HEK293T (cell line): Measurements from ENCODE around the gene SERPINB6.
A peak's percentile ranks its signal among the peaks of the same experiment; 100 is the strongest.
"Not testable (repeated sequence)": the region's sequence is repeated elsewhere in the genome, so short reads cannot be mapped to it uniquely, and the experiment has no call there.

Source experiments
- CTCF ChIA-PET: fragments of 350-600 bp; formaldehyde crosslinking; extraction: SDS; loops from one replicate; lab custom pipeline; 2021; ENCODE audit warnings: antibody characterized with exemption, inconsistent platforms; lab: Yijun Ruan, JAX
- POLR2A ChIA-PET: fragments of 350-600 bp; formaldehyde crosslinking; extraction: SDS; loops from one replicate; lab custom pipeline; 2020; ENCODE audit warnings: antibody characterized with exemption, inconsistent platforms; lab: Yijun Ruan, JAX
- DNase-seq: peaks from one replicate; pipeline ENCODE4 v3.0.0; 2012; ENCODE audit warnings: mixed read lengths; ENCODE audit errors: extremely low spot score
- ARNT ChIP-seq: fragments of 450-650 bp; IDR thresholded peaks from 2 replicates; pipeline ENCODE4 v1.6.1; 2017; ENCODE audit warnings: mild to moderate bottlenecking
- BHLHE40 ChIP-seq: fragments of 450-650 bp; IDR thresholded peaks from 2 replicates; pipeline ENCODE4 v1.6.1; 2016; ENCODE audit warnings: mild to moderate bottlenecking, moderate library complexity, borderline replicate concordance
- CTBP1 ChIP-seq: fragments of 450-650 bp; IDR thresholded peaks from 2 replicates; pipeline ENCODE4 v1.6.1; 2016; ENCODE audit warnings: borderline replicate concordance
- ELF4 ChIP-seq: fragments of 450-650 bp; IDR thresholded peaks from 2 replicates; pipeline ENCODE4 v1.6.1; 2017; ENCODE audit warnings: antibody characterized with exemption
- FOXA1 ChIP-seq: fragments of 450-650 bp; IDR thresholded peaks from 2 replicates; pipeline ENCODE4 v1.6.1; 2016; ENCODE audit warnings: mild to moderate bottlenecking
- FOXK2 ChIP-seq: fragments of 450-650 bp; IDR thresholded peaks from 2 replicates; pipeline ENCODE4 v1.6.1; 2016; ENCODE audit warnings: mild to moderate bottlenecking
- FOXM1 ChIP-seq: fragments of 450-650 bp; IDR thresholded peaks from 2 replicates; pipeline ENCODE4 v1.6.1; 2017; ENCODE audit warnings: mild to moderate bottlenecking, borderline replicate concordance
- HDGF ChIP-seq: fragments of 450-650 bp; IDR thresholded peaks from 2 replicates; pipeline ENCODE4 v1.6.1; 2017; ENCODE audit warnings: antibody characterized with exemption, borderline replicate concordance
- L3MBTL2 ChIP-seq: fragments of 450-650 bp; conservative IDR thresholded peaks from 2 replicates; pipeline ENCODE4 v1.6.1; 2016; ENCODE audit warnings: mild to moderate bottlenecking
- LEF1 ChIP-seq: fragments of 450-650 bp; IDR thresholded peaks from 2 replicates; pipeline ENCODE4 v1.6.1; 2017; ENCODE audit warnings: mild to moderate bottlenecking, borderline replicate concordance
- NFRKB ChIP-seq: fragments of 450-650 bp; IDR thresholded peaks from 2 replicates; pipeline ENCODE4 v1.6.1; 2016; ENCODE audit warnings: mild to moderate bottlenecking, moderate library complexity
- SP1 ChIP-seq: fragments of 450-650 bp; IDR thresholded peaks from 2 replicates; pipeline ENCODE4 v1.6.1; 2017
- SUZ12 ChIP-seq: fragments of 450-650 bp; IDR thresholded peaks from 2 replicates; pipeline ENCODE4 v1.6.1; 2016; ENCODE audit warnings: mild to moderate bottlenecking
- TARDBP ChIP-seq: fragments of 450-650 bp; IDR thresholded peaks from 2 replicates; pipeline ENCODE4 v1.6.1; 2016
- ZNF384 ChIP-seq: fragments of 450-650 bp; IDR thresholded peaks from 2 replicates; pipeline ENCODE4 v1.6.1; 2016
- TF ChIP-seq, protein P1 (sequence below): fragments of 450-650 bp; IDR thresholded peaks from 2 replicates; pipeline ENCODE4 v1.6.1; 2016

Gene SERPINB6

DNA sequence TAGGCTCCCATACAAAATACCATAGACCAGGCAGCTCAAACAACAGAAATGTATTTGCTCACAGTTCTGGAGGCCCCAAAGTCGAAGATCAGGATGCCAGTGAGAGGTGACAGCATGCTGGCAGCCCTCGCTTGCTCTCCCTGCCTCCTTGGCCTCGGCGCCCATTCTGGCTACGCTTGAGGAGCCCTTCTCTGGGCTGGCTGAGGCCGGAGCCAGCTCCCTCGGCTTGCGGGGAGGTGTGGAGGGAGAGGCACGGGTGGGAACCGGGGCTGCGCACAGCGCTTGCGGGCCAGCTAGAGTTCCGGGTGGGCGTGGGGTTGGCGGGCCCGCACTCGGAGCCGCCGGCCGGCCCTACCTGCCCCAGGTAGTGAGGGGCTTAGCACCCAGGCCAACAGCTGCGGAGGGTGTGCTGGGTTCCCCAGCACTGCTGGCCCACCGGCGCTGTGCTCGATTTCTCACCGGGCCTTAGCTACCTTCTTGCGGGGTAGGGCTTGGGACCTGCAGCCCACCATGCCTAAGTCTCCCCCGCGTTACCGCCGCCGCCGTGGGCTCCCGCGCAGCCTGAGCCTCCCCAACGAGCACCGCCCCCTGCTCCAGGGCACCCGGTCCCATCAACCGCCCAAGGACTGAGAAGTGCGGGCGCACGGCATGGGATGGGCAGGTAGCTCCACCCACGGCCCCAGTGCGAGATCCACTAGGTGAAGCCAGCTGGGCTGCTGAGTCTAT, 35.6 kb downstream of the SERPINB6 start:
- TF ChIP-seq NFRKB (no peak), TARDBP (no peak), LEF1 (no peak), L3MBTL2 (no peak), BHLHE40 (no peak), SP1 (no peak), ELF4 (no peak), HDGF (no peak)
- TF ChIP-seq, protein P1, sequence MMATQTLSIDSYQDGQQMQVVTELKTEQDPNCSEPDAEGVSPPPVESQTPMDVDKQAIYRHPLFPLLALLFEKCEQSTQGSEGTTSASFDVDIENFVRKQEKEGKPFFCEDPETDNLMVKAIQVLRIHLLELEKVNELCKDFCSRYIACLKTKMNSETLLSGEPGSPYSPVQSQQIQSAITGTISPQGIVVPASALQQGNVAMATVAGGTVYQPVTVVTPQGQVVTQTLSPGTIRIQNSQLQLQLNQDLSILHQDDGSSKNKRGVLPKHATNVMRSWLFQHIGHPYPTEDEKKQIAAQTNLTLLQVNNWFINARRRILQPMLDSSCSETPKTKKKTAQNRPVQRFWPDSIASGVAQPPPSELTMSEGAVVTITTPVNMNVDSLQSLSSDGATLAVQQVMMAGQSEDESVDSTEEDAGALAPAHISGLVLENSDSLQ, result no peak
- DNase-seq, result no peak
- ChIA-PET POLR2A (interaction anchor here (1.2 kb wide), 1 partner anchor 94 kb away, joined by 6 read pairs; the partner anchor contains the start of gene SERPINB1), CTCF (interaction anchor here (1.1 to 2.2 kb wide), 3 partner anchors 85 to 144 kb away, joined by 3 to 13 read pairs (median 3); no protein-coding TSS in a partner anchor)

DNA sequence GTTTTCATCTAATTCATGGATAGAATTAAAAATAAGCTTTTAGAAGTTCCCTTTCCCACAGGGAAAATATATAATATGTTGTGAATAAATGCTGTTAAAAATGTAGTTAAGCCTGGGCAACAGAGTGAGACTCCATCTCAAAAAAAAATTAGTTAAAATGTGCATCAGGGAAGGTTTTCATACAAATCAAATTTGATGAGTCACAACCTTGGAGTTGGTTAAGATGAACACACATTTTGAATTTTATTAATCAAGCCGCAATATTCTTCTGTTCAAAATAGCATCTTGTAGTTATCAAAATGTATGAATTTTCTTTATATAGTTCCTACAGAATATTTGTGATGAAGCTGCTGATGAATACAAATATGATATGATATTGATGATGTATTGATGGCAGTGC, 37.3 kb downstream of the SERPINB6 start:
- CTCF ChIA-PET, result interaction anchor here (1.6 kb wide), 1 partner anchor 18 kb away, joined by 6 read pairs; no protein-coding TSS in a partner anchor
- POLR2A ChIA-PET, result no interaction called here
- TF ChIP-seq L3MBTL2 (no peak), FOXK2 (no peak), TARDBP (no peak), FOXM1 (no peak), SUZ12 (no peak), LEF1 (no peak), ZNF384 (no peak), FOXA1 (no peak), SP1 (no peak), ELF4 (no peak), CTBP1 (no peak), ARNT (no peak), NFRKB (no peak), HDGF (no peak), BHLHE40 (no peak)
- TF ChIP-seq, protein P1, result no peak
- no peak for DNase-seq

DNA sequence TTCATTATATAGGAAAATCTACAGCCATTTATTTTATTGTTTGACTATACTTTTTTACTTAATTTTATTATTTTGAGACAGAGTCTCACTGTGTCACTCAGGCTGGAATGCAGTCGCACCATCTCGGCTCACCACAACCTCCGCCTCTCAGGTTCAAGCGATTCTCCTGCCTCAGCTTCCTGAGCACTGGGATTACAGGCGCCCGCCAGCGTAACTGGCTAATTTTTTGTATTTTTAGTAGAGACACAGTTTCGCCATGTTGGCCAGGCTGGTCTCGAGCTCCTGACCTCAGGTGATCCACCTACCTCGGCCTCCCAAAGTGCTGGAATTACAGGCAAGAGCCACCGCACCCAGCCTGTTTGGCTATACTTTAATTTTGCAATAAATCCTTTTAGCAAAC, 38.5 kb downstream of the SERPINB6 start:
- ChIA-PET POLR2A (interaction anchor here (1.2 to 2.1 kb wide), 3 partner anchors 56 to 142 kb away, joined by 3 to 12 read pairs (median 5); no protein-coding TSS in a partner anchor), CTCF (interaction anchor here (0.8 to 3.5 kb wide), 7 partner anchors 8 to 142 kb away, joined by 3 to 25 read pairs (median 4); no protein-coding TSS in a partner anchor)
- not testable (repeated sequence) for DNase-seq

DNA sequence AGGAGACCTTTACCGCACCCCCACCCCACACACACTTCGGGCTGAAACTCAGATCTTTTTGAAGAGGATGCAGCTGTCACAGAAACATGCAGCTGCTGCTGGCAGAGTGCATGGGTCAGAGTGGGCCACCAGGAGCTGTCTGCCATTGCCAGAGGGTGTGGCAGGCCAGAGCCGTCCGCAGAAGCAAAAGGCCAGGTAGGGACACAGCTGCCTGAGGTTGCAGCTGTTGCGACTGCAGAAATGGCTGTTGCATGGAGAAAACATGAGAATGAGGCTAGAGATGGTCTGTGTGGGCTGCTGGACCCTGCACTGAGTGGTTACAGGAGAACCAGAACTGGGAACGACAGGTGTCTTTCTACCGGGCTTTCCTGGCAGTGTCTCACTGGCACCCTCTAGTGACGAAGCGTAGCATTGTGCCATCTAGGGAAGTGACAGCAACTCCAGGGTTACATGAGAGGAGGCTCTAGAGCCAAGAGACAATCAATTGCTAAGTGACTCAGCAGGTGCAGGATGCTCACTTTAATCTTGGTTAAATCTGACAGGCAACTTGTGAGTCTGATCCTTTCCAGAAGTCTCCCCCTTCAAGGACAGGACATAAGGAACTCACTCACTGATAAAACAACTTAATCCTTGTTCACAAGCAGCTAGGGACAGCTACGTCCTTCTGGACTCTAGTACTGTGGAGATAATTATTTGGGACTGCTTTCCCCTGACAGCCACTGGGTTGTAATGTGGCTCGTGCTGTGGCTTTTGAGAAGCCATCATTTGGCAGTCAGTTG, 39.2 kb downstream of the SERPINB6 start:
- CTCF ChIA-PET, result interaction anchor here (0.7 to 3.5 kb wide), 11 partner anchors 8 to 194 kb away, joined by 3 to 25 read pairs (median 3); no protein-coding TSS in a partner anchor
- POLR2A ChIA-PET, result interaction anchor here (1.0 to 2.1 kb wide), 4 partner anchors 57 to 141 kb away, joined by 3 to 12 read pairs (median 4); no protein-coding TSS in a partner anchor
- TF ChIP-seq, protein P1, result peak; percentile 51; the same call in 1 of the 2 replicates
- no peak for TF ChIP-seq ZNF384
- no peak for TF ChIP-seq TARDBP
- 0 out of 2 replicates have a peak, but pooled peaks have one; percentile 32 for TF ChIP-seq CTBP1
- DNase-seq, result peak; percentile 84

DNA sequence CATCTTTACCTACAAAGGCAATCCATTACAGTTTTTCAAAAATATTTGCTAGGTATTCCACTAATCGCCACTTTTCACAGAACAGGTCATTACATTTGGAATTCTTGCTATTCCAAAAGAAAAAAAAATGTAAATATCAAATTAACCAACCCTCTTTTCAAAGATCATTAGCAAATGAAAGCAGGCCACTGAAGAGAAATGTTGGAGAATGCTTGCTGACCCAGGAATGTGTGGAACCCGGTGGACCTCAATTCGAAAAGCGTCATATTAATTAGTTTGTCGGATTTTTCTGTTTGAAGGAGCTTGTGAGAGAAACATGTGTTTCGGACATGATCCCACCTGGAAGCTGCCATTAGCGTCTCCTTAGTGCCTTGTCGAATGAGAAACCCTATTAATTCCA, 40.3 kb downstream of the SERPINB6 start:
- no peak for DNase-seq
- ChIA-PET POLR2A (interaction anchor here (2.1 kb wide), 1 partner anchor 58 kb away, joined by 12 read pairs; no protein-coding TSS in a partner anchor), CTCF (interaction anchor here (1.4 to 3.5 kb wide), 4 partner anchors 84 to 193 kb away, joined by 3 to 25 read pairs (median 10); no protein-coding TSS in a partner anchor)
- TF ChIP-seq FOXA1, result no peak
- TF ChIP-seq NFRKB, result no peak

DNA sequence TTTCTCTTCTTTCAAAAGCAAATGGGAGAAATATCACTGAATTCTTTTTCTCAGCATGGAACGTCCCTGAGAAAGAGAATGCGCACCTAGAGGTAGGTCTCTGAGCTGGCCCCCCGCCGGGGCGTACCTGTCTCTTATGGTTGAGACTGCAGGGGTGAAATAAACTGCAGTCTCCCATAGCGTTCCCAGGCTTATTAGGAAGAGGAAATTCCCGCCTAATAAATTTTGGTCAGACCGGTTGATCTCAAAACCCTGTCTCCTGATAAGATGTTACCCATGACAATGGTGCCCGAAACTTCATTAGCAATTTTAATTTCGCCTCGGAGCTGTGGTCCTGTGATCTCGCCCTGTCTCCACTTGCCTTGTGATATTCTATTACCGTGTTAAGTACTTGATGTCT, 43.4 kb downstream of the SERPINB6 start:
- POLR2A ChIA-PET, CTCF ChIA-PET, DNase-seq: not testable (repeated sequence)

DNA sequence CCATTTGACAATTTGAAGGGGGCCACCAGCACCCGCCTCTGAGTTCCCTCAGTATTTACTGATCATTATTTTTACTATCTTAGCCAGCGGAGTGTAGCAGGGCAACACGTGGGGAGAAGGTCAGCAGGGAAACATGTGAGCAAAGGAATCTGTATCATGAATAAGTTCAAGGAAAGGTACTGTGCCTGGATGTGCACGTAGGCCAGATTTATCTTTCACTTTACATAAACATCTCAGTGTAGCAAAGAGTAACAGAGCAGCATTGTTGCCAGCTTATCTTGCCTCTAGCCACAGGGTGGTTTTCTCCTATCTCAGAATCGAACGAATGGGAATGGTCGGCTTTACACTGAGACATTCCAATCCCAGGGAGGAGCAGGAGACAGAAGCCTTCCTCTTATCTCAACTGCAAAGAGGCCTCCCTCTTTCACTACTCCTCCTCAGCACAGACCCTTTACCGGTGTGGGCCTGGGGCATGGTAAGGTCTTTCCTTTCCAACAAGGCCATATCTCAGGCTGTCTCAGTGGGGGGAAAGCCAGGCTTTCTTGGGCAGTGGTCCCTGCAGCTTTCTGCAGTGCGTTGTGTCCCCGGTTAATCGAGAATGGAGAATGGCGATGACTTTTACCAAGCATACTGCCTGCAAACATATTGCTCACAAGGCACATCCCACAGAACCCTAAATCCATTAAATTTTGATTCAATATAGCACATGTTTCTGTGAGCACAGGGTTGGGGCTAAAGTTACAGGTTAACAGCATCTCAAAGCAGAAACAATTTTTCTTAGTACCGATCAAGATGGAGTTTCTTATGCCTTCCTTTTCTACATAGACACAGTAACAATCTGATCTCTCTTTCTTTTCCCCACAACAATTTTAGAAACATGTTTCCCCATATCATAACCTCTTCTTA, 45.3 kb downstream of the SERPINB6 start:
- CTCF ChIA-PET, result interaction anchor here (1.3 kb wide), 1 partner anchor 26 kb away, joined by 7 read pairs; no protein-coding TSS in a partner anchor
- POLR2A ChIA-PET, DNase-seq: not testable (repeated sequence)
